ENCODE measurements around the gene A2ML1.

A2ML1 gene

GRCh38 chr12:8860165-8860961 is 37.9 kb downstream of the A2ML1 start:
- DNase-seq (ENCODE audit: low spot score) = no peak
- Histone ChIP-seq H3K4me3 (ENCODE audit: severe bottlenecking) (no peak overlapping the region), H3K36me3 (ENCODE audit: low read depth) (no peaks in the 10 kb centered on the region), H3K27ac (ENCODE audit: poor library complexity, severe bottlenecking) (no peak overlapping the region), H3K4me1 (ENCODE audit: insufficient read depth, poor library complexity, severe bottlenecking) (no peaks in the 10 kb centered on the region), H3K9me3 (ENCODE audit: severe bottlenecking) (no peaks in the 10 kb centered on the region), H3K27me3 (ENCODE audit: insufficient read depth, poor library complexity, severe bottlenecking) (no peaks in the 10 kb centered on the region)
- TF ChIP-seq, protein P1, sequence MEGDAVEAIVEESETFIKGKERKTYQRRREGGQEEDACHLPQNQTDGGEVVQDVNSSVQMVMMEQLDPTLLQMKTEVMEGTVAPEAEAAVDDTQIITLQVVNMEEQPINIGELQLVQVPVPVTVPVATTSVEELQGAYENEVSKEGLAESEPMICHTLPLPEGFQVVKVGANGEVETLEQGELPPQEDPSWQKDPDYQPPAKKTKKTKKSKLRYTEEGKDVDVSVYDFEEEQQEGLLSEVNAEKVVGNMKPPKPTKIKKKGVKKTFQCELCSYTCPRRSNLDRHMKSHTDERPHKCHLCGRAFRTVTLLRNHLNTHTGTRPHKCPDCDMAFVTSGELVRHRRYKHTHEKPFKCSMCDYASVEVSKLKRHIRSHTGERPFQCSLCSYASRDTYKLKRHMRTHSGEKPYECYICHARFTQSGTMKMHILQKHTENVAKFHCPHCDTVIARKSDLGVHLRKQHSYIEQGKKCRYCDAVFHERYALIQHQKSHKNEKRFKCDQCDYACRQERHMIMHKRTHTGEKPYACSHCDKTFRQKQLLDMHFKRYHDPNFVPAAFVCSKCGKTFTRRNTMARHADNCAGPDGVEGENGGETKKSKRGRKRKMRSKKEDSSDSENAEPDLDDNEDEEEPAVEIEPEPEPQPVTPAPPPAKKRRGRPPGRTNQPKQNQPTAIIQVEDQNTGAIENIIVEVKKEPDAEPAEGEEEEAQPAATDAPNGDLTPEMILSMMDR (IDR thresholded peaks at IDR 0.05; ENCODE audit: poor library complexity, severe bottlenecking) = no peak
- ATAC-seq (ENCODE audit: low read depth) = no peak

- TF ChIP-seq, protein P1 (IDR thresholded peaks at IDR 0.05; ENCODE audit: poor library complexity, severe bottlenecking) = no peak
- DNase-seq (ENCODE audit: low spot score) = no peak
These were observed 44.0 kb downstream of the A2ML1 start for GRCh38 chr12:8866429-8866828.

GRCh38 chr12:8867009-8867408 is 44.6 kb downstream of the A2ML1 start:
- Histone ChIP-seq H3K4me1 (ENCODE audit: insufficient read depth, poor library complexity, severe bottlenecking) (no peaks in the 10 kb centered on the region), H3K27me3 (ENCODE audit: insufficient read depth, poor library complexity, severe bottlenecking) (no peaks in the 10 kb centered on the region), H3K9me3 (ENCODE audit: severe bottlenecking) (no peaks in the 10 kb centered on the region), H3K4me3 (ENCODE audit: severe bottlenecking) (no peak overlapping the region), H3K27ac (ENCODE audit: poor library complexity, severe bottlenecking) (no peak overlapping the region), H3K36me3 (ENCODE audit: low read depth) (no peaks in the 10 kb centered on the region)
- no peak for ATAC-seq (ENCODE audit: low read depth)
- no peak for DNase-seq (ENCODE audit: low spot score)
- TF ChIP-seq, protein P1 (IDR thresholded peaks at IDR 0.05; ENCODE audit: poor library complexity, severe bottlenecking) = no peak

More at GRCh38 chr12:8866429-8866828, 44.0 kb downstream of the A2ML1 start:
- Histone ChIP-seq H3K9me3 (ENCODE audit: severe bottlenecking) (no peaks in the 10 kb centered on the region), H3K27ac (ENCODE audit: poor library complexity, severe bottlenecking) (no peak overlapping the region), H3K4me1 (ENCODE audit: insufficient read depth, poor library complexity, severe bottlenecking) (no peaks in the 10 kb centered on the region), H3K4me3 (ENCODE audit: severe bottlenecking) (no peak overlapping the region), H3K27me3 (ENCODE audit: insufficient read depth, poor library complexity, severe bottlenecking) (no peaks in the 10 kb centered on the region), H3K36me3 (ENCODE audit: low read depth) (no peaks in the 10 kb centered on the region)
- ATAC-seq (ENCODE audit: low read depth) = no peak

DNA sequence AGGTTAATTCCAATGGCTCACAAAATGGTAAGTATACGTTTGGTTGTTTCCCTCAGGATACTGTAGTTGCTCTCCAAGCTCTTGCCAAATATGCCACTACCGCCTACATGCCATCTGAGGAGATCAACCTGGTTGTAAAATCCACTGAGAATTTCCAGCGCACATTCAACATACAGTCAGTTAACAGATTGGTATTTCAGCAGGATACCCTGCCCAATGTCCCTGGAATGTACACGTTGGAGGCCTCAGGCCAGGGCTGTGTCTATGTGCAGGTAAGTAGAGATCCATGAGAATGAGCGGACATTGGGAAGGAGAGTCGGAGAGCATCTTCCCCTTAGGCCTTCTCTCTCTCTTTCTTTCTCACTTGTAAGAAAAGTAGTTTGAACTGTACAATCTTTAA is 45.4 kb downstream of the A2ML1 start:
- Histone ChIP-seq H3K36me3 (ENCODE audit: low read depth) (no peaks in the 10 kb centered on the region), H3K4me3 (ENCODE audit: severe bottlenecking) (no peak overlapping the region), H3K27ac (ENCODE audit: poor library complexity, severe bottlenecking) (no peak overlapping the region), H3K27me3 (ENCODE audit: insufficient read depth, poor library complexity, severe bottlenecking) (no peaks in the 10 kb centered on the region), H3K4me1 (ENCODE audit: insufficient read depth, poor library complexity, severe bottlenecking) (no peaks in the 10 kb centered on the region), H3K9me3 (ENCODE audit: severe bottlenecking) (no peaks in the 10 kb centered on the region)
- no peak for DNase-seq (ENCODE audit: low spot score)
- TF ChIP-seq, protein P1 (IDR thresholded peaks at IDR 0.05; ENCODE audit: poor library complexity, severe bottlenecking) = no peak
- no peak for ATAC-seq (ENCODE audit: low read depth)

DNA sequence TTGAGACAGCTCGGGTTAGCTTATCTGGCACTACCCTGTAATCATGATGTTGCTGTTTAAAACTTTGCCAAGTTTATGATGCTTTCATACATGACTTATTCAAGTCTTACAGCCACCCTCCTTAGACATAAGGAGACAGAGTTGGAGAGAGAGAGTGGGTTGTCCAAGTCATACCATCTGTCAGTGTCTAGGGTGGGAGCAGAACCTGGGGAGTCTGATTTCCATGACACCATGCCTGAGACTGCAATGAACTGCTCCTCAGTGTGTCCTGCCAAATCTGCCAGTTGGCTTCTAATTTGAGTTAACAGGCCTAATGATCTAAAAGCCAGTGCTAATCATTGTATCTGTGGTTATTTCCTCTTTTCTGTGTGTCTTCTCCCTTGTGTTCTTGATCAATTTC is 48.2 kb downstream of the A2ML1 start:
- no peak overlapping the region for H3K27ac ChIP-seq (ENCODE audit: poor library complexity, severe bottlenecking)
- H3K4me1 ChIP-seq (ENCODE audit: insufficient read depth, poor library complexity, severe bottlenecking) = no peaks in the 10 kb centered on the region
- H3K9me3 ChIP-seq (ENCODE audit: severe bottlenecking) = no peaks in the 10 kb centered on the region
- ATAC-seq (ENCODE audit: low read depth) = no peak
- no peaks in the 10 kb centered on the region for H3K36me3 ChIP-seq (ENCODE audit: low read depth)
- no peak for DNase-seq (ENCODE audit: low spot score)
- H3K4me3 ChIP-seq (ENCODE audit: severe bottlenecking) = no peak overlapping the region
- TF ChIP-seq, protein P1 (IDR thresholded peaks at IDR 0.05; ENCODE audit: poor library complexity, severe bottlenecking) = no peak
- H3K27me3 ChIP-seq (ENCODE audit: insufficient read depth, poor library complexity, severe bottlenecking) = no peaks in the 10 kb centered on the region
